ENCODE measurements around the gene TYW1B.

DNA sequence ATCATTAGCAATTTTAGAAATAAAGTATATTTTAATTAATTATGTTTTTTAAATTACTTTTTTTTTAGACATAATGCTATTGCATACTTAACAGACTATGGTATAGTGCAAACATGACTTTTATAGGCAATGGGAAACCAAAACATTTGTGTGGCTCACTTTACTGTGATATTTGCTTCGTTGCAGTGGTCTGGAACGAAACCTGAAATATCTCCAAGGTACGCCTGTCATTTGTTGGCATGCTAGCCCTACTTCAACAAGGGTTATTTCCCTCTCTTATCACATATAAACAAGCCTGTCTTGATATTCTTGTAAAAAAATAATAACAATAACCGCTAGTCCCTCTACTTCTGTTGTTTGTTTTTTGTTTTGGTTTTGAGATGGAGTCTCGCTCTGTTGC lies 74.2 kb downstream of the TYW1B start:
- TF ChIP-seq, protein P1, sequence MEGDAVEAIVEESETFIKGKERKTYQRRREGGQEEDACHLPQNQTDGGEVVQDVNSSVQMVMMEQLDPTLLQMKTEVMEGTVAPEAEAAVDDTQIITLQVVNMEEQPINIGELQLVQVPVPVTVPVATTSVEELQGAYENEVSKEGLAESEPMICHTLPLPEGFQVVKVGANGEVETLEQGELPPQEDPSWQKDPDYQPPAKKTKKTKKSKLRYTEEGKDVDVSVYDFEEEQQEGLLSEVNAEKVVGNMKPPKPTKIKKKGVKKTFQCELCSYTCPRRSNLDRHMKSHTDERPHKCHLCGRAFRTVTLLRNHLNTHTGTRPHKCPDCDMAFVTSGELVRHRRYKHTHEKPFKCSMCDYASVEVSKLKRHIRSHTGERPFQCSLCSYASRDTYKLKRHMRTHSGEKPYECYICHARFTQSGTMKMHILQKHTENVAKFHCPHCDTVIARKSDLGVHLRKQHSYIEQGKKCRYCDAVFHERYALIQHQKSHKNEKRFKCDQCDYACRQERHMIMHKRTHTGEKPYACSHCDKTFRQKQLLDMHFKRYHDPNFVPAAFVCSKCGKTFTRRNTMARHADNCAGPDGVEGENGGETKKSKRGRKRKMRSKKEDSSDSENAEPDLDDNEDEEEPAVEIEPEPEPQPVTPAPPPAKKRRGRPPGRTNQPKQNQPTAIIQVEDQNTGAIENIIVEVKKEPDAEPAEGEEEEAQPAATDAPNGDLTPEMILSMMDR (IDR thresholded peaks at IDR 0.05; ENCODE audit: insufficient read depth, low read length): no peak
- TF ChIP-seq SPI1 (IDR thresholded peaks at IDR 0.05; ENCODE audit: borderline replicate concordance, low read depth): no peak
- no peak for TF ChIP-seq POLR2AphosphoS5 (IDR thresholded peaks at IDR 0.05; ENCODE audit: low read depth)
- TF ChIP-seq, protein P2, sequence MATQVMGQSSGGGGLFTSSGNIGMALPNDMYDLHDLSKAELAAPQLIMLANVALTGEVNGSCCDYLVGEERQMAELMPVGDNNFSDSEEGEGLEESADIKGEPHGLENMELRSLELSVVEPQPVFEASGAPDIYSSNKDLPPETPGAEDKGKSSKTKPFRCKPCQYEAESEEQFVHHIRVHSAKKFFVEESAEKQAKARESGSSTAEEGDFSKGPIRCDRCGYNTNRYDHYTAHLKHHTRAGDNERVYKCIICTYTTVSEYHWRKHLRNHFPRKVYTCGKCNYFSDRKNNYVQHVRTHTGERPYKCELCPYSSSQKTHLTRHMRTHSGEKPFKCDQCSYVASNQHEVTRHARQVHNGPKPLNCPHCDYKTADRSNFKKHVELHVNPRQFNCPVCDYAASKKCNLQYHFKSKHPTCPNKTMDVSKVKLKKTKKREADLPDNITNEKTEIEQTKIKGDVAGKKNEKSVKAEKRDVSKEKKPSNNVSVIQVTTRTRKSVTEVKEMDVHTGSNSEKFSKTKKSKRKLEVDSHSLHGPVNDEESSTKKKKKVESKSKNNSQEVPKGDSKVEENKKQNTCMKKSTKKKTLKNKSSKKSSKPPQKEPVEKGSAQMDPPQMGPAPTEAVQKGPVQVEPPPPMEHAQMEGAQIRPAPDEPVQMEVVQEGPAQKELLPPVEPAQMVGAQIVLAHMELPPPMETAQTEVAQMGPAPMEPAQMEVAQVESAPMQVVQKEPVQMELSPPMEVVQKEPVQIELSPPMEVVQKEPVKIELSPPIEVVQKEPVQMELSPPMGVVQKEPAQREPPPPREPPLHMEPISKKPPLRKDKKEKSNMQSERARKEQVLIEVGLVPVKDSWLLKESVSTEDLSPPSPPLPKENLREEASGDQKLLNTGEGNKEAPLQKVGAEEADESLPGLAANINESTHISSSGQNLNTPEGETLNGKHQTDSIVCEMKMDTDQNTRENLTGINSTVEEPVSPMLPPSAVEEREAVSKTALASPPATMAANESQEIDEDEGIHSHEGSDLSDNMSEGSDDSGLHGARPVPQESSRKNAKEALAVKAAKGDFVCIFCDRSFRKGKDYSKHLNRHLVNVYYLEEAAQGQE (IDR thresholded peaks at IDR 0.05; ENCODE audit: insufficient replicate concordance, low read depth): no peak
- no peak for TF ChIP-seq GABPA (IDR thresholded peaks at IDR 0.05; ENCODE audit: low read depth)

All from HL-60 (cell line).